Astrocyte (in vitro differentiated cells and primary cell): ENCODE data around the gene PML. TPM values are rescaled to one million over a fixed set of nuclear protein-coding genes. Genes with fewer than 3 reads are reported as not detected.

Experiments used
- DNase-seq: peaks from one replicate; pipeline ENCODE4 v3.0.0-alpha.2; 2010; ENCODE audit warnings: low read depth
- FAIRE-seq: peaks from 2 replicates; lab custom pipeline; 2011; peaks lifted over from hg19 to GRCh38; lab: Jason Lieb, UNC
- H2AFZ ChIP-seq: 2 replicates; pipeline ENCODE4 v1.6.0; 2012; ENCODE audit warnings: low read depth, low read length, inconsistent platforms
- H3K27ac ChIP-seq: 2 replicates; pipeline ENCODE4 v1.5.1; 2011; ENCODE audit warnings: low read depth, low read length, inconsistent platforms
- H3K27me3 ChIP-seq: 2 replicates; pipeline ENCODE4 v1.6.0; 2011; ENCODE audit warnings: low read length, inconsistent platforms; ENCODE audit not compliant: insufficient read depth
- H3K36me3 ChIP-seq: 2 replicates; pipeline ENCODE4 v1.5.1; 2011; ENCODE audit warnings: low read length, inconsistent platforms; ENCODE audit not compliant: insufficient read depth
- H3K4me1 ChIP-seq: 2 replicates; pipeline ENCODE4 v1.5.1; 2011; ENCODE audit warnings: low read length, inconsistent platforms; ENCODE audit not compliant: insufficient read depth
- H3K4me2 ChIP-seq: 2 replicates; pipeline ENCODE4 v1.6.0; 2012; ENCODE audit warnings: low read length, inconsistent platforms
- H3K4me3 ChIP-seq: 2 replicates; pipeline ENCODE4 v1.5.1; 2011; ENCODE audit warnings: low read depth, mild to moderate bottlenecking, low read length, inconsistent platforms; ENCODE audit not compliant: insufficient read depth
- H3K79me2 ChIP-seq: 2 replicates; pipeline ENCODE4 v1.6.0; 2012; ENCODE audit warnings: mild to moderate bottlenecking, low read length, inconsistent platforms; ENCODE audit not compliant: insufficient read depth
- H3K9ac ChIP-seq: 2 replicates; pipeline ENCODE4 v1.6.0; 2012; ENCODE audit warnings: mild to moderate bottlenecking, low read length, inconsistent platforms
- H3K9me3 ChIP-seq: 2 replicates; pipeline ENCODE4 v1.5.1; 2012; ENCODE audit warnings: low read depth, mild to moderate bottlenecking, low read length, inconsistent platforms; ENCODE audit not compliant: insufficient read depth
- H4K20me1 ChIP-seq: 2 replicates; pipeline ENCODE4 v1.6.0; 2012; ENCODE audit warnings: low read length, inconsistent platforms; ENCODE audit not compliant: insufficient read depth
- H3K27ac Mint-ChIP-seq: one replicate; pipeline ENCODE4 v1.8.0; 2021; ENCODE audit warnings: mild to moderate bottlenecking, mixed read lengths; ENCODE audit not compliant: unreplicated experiment
- H3K27me3 Mint-ChIP-seq: one replicate; pipeline ENCODE4 v1.8.0; 2021; ENCODE audit warnings: low read depth, mixed read lengths; ENCODE audit not compliant: unreplicated experiment
- H3K36me3 Mint-ChIP-seq: one replicate; pipeline ENCODE4 v1.8.0; 2021; ENCODE audit warnings: low read depth, mixed read lengths; ENCODE audit not compliant: unreplicated experiment
- H3K4me1 Mint-ChIP-seq: one replicate; pipeline ENCODE4 v1.8.0; 2021; ENCODE audit warnings: low read depth, mixed read lengths; ENCODE audit not compliant: unreplicated experiment
- H3K4me3 Mint-ChIP-seq: one replicate; pipeline ENCODE4 v1.8.0; 2021; ENCODE audit warnings: mild to moderate bottlenecking, moderate library complexity, mixed read lengths; ENCODE audit not compliant: unreplicated experiment
- H3K9me3 Mint-ChIP-seq: one replicate; pipeline ENCODE4 v1.8.0; 2021; ENCODE audit warnings: mild to moderate bottlenecking, mixed read lengths; ENCODE audit not compliant: unreplicated experiment
- EZH2 ChIP-seq: IDR thresholded peaks from 2 replicates; pipeline ENCODE4 v1.6.1; 2012; ENCODE audit warnings: mild to moderate bottlenecking, low read length, inconsistent platforms; ENCODE audit not compliant: insufficient read depth
- total RNA-seq: library from RNA; stranded (reverse); gene quantifications from 2 replicates; pipeline ENCODE4 v1.2.1, GENCODE V29; 2021
- TF ChIP-seq, protein P1 (sequence below): IDR thresholded peaks from 2 replicates; pipeline ENCODE4 v1.5.1; 2011; ENCODE audit warnings: low read depth, mild to moderate bottlenecking, inconsistent platforms, low read length, moderate library complexity; ENCODE audit not compliant: insufficient read depth

The PML gene
- total RNA-seq, 1 donor from 2014 or later = 116 TPM

DNA sequence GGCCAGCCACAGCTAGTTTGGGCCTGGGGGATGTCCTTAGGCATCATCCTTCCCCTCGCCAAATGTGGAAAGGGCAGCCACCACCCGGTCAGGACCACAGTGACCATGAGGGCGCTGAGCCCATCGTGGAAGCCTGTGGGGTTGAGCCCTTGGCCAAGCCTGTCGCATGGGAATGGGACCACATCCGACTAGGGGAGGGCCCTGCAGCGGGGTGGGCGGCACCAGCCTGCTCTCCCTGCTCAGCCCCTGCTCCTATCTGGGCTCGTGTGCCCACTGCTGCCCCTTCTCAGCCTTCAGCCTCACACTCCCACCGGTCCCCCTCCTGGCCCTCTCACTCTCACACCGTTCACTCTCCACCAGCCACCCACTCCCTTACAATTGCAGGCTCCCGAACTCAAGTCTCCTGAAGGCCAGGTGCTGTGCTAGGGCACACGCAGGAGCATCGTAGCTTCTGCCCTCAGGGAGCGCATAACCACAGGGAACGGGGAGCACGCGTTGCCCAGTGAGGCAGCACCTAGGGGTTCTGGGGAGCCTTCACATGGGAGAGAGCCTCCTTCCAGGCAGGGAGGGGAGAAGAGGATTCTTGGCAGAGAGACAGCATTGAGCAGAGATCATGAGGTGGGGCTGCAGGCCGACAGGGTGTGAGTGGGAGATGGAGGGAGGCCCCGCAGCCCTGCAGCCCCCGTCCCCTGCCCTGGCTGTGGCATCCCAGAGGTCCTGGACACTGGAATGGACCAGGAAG lies 42.2 kb upstream of the PML start:
- no peak overlapping the region for H2AFZ ChIP-seq
- H3K27me3 Mint-ChIP-seq = peaks cover 2% of the 10 kb centered on the region
- no peak overlapping the region for H3K4me3 Mint-ChIP-seq
- peaks cover 5% of the 10 kb centered on the region for H4K20me1 ChIP-seq
- no peak overlapping the region for H3K4me3 ChIP-seq
- peaks cover 47% of the 10 kb centered on the region for H3K4me1 Mint-ChIP-seq
- H3K79me2 ChIP-seq = no peaks in the 10 kb centered on the region
- H3K9me3 ChIP-seq = no peaks in the 10 kb centered on the region
- peaks cover 35% of the 10 kb centered on the region for H3K36me3 ChIP-seq
- peaks cover 20% of the 10 kb centered on the region for H3K36me3 Mint-ChIP-seq
- no peak overlapping the region for H3K27ac ChIP-seq
- no peak overlapping the region for H3K4me2 ChIP-seq
- TF ChIP-seq EZH2 = no peak
- peak overlapping the region; percentile 66 for H3K27ac Mint-ChIP-seq
- no peaks in the 10 kb centered on the region for H3K27me3 ChIP-seq
- H3K9ac ChIP-seq = peak overlapping the region; percentile 76
- H3K4me1 ChIP-seq = peaks cover 36% of the 10 kb centered on the region
- FAIRE-seq (no peak), DNase-seq (no peak)
- no peaks in the 10 kb centered on the region for H3K9me3 Mint-ChIP-seq

DNA sequence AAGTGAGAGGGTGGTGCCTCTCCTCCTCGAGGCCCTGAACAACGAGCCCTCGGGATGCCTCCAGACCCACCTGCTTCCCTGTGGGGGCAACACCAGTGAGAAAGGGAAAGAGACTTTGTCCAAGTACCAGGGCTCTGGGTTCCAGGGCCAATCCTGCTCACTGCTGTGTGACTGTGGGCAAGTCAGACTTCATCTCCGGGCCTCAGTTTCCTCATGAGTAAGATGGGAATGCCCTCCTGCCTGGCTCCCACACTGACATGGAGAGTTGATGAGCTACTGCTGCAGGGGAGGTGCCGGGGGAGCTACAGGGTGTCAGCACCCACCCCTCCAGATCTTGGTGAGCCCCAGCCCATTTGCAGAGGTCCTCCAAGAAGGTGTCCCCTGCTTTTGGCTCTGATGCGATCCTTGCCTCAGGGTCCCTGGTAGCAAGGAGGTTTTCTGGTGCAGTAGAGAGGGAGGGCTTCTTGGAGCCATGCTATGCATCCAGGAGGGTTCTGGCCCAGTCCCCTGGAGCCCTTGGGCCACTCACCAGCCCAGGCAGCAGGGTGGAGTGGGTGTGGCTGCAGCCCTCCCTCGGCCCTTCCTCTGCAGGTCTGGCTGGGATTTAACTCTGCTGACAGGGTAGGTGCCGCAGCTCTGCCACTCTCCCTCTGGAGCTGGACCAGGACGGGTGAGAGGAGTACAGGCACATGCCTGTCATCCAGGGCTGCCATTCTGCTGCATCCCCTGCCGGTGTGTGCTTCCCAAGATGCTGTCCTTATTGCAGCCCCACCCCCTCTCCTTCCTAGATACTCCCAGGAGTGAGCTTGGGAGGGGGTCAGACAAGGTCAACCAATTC lies 41.4 kb upstream of the PML start:
- Histone ChIP-seq H2AFZ (no peak overlapping the region), H3K27me3 (no peaks in the 10 kb centered on the region), H3K36me3 (peaks cover 31% of the 10 kb centered on the region), H3K4me3 (no peak overlapping the region), H3K4me1 (peaks cover 39% of the 10 kb centered on the region), H3K27ac (no peak overlapping the region), H3K4me2 (no peak overlapping the region), H3K79me2 (no peaks in the 10 kb centered on the region), H4K20me1 (peaks cover 4% of the 10 kb centered on the region), H3K9me3 (no peaks in the 10 kb centered on the region), H3K9ac (no peak overlapping the region)
- FAIRE-seq (no peak), DNase-seq (no peak)
- peaks cover 14% of the 10 kb centered on the region for H3K36me3 Mint-ChIP-seq
- no peak overlapping the region for H3K4me3 Mint-ChIP-seq
- H3K27me3 Mint-ChIP-seq = peaks cover 2% of the 10 kb centered on the region
- no peaks in the 10 kb centered on the region for H3K9me3 Mint-ChIP-seq
- H3K27ac Mint-ChIP-seq = peak overlapping the region; percentile 18
- peaks cover 51% of the 10 kb centered on the region for H3K4me1 Mint-ChIP-seq
- TF ChIP-seq, protein P1, sequence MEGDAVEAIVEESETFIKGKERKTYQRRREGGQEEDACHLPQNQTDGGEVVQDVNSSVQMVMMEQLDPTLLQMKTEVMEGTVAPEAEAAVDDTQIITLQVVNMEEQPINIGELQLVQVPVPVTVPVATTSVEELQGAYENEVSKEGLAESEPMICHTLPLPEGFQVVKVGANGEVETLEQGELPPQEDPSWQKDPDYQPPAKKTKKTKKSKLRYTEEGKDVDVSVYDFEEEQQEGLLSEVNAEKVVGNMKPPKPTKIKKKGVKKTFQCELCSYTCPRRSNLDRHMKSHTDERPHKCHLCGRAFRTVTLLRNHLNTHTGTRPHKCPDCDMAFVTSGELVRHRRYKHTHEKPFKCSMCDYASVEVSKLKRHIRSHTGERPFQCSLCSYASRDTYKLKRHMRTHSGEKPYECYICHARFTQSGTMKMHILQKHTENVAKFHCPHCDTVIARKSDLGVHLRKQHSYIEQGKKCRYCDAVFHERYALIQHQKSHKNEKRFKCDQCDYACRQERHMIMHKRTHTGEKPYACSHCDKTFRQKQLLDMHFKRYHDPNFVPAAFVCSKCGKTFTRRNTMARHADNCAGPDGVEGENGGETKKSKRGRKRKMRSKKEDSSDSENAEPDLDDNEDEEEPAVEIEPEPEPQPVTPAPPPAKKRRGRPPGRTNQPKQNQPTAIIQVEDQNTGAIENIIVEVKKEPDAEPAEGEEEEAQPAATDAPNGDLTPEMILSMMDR = no peak
- no peak for TF ChIP-seq EZH2

DNA sequence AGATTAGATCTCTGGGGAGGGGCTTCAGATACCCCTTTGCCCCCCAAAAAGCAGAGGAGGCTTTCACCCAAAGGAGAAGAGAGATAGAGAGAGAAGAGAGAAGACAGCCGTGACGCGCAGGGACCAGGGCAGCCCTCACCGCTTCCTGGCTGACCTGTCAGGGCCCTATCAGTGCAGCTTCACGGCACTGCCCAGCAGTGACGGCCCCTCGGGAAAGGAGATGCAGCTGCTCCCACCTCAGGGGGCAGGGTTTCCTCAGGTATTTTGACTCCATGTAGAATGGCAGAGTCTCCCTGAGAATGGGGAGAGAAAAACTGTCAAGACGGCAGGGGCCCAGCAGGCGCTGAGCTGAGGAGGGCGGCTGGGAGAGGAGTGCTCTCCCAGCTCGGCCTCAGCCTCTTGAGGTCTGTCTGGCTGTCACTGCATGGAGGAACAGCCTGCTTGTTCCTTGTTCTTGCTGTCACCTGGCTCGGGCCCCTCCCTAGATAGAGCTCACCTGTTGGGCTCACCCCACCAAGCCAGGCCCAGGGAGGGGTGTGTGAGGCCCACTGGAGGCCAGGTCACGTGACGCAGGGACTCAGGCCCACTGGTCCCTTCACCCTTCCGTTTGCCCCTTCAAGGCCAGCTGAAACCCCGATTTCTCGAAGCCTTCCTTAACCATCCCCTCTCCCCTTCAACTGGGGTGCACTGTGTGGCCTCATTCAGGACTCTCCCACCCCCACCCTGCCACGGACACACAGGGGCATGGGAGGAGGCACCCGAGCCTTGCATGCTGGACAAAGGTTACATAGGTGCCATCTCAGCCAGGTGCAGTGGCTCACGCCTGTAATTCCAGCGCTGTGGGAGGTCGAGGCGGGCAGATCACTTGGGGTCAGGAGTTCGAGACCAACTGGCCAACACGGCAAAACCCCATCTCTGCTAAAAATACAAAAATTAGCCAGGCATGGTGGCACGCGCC lies 40.0 kb upstream of the PML start:
- Histone ChIP-seq H3K4me3 (no peak overlapping the region), H3K4me2 (no peak overlapping the region), H3K9me3 (no peaks in the 10 kb centered on the region), H3K27ac (no peak overlapping the region), H3K79me2 (no peaks in the 10 kb centered on the region), H4K20me1 (peaks cover 4% of the 10 kb centered on the region), H3K36me3 (peaks cover 18% of the 10 kb centered on the region), H3K4me1 (peaks cover 49% of the 10 kb centered on the region), H2AFZ (no peak overlapping the region), H3K9ac (no peak overlapping the region), H3K27me3 (no peaks in the 10 kb centered on the region)
- Mint-ChIP-seq H3K36me3 (peaks cover 11% of the 10 kb centered on the region), H3K27me3 (peaks cover 2% of the 10 kb centered on the region), H3K4me1 (peaks cover 60% of the 10 kb centered on the region), H3K27ac (peak overlapping the region; percentile 85), H3K4me3 (no peak overlapping the region), H3K9me3 (no peaks in the 10 kb centered on the region)
- no peak for DNase-seq
- no peak for FAIRE-seq
- TF ChIP-seq, protein P1 = no peak
- TF ChIP-seq EZH2 = no peak
